GM21381 (cell line): ENCODE results near the gene LTBP4.
"Not testable (repeated sequence)": the region's sequence is repeated elsewhere in the genome, so short reads cannot be mapped to it uniquely, and the experiment has no call there.

Experiments
- ATAC-seq: cut with Tn5 transposase; IDR thresholded peaks from one replicate; pipeline ENCODE4 v1.9.1; 2021; ENCODE audit warnings: mild to moderate bottlenecking, moderate library complexity; ENCODE audit not compliant: unreplicated experiment

Gene LTBP4

DNA sequence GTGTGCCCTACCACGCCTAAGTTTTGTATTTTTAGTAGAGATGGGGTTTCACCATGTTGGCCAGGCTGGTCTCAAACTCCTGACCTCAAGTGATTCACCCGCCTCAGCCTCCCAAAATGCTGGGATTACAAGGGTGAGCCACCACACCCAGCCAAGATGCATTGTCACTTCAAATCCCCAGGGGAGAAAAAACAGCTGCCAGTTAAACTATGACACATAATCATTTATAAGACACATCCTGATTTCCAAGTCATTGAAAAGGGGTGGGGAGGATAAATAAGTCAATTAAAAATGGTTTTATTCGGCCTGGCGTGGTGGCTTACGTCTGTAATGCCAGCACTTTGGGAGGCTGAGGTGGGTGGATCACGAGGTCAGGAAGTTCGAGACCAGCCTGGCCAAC is 54.5 kb downstream of the LTBP4 start:
- ATAC-seq, result not testable (repeated sequence)

DNA sequence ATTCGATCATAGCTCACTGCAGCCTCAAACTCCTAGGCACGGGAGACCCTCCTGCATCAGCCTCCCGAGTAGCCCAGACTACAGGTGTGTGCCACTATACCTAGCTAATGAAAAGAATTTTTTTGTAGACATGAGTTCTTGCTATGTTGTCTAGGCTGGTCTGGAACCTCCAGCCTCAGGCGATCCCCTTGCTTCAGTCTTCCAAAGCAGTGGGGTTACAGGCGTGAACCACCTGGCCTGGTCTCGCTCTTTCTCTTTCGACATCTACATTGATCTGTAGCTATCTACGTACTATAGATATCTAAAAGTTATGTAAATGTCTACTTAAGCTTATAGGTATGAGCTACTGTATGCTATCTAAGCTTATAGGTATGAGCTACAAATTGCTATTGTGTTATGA is 56.9 kb downstream of the LTBP4 start:
- ATAC-seq, result no peak

DNA sequence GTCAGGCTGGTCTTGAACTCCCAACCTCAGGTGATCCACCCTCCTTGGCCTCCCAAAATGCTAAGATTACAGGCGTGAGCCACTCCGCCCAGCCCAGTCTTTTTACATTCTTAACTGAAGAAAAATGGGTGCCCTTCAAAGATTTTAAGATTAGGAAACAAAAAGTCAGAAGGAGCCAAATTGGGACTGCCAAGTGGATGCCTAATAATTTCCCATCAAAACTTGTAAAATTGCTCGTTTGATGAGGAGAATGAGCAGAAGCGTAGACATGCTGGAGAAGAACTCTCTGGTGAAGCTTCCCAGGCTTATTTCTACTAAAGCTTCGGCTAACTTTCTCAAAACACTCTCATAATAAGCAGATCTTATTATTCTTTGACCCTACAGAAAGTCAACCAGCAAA is 57.9 kb downstream of the LTBP4 start:
- ATAC-seq, result no peak

DNA sequence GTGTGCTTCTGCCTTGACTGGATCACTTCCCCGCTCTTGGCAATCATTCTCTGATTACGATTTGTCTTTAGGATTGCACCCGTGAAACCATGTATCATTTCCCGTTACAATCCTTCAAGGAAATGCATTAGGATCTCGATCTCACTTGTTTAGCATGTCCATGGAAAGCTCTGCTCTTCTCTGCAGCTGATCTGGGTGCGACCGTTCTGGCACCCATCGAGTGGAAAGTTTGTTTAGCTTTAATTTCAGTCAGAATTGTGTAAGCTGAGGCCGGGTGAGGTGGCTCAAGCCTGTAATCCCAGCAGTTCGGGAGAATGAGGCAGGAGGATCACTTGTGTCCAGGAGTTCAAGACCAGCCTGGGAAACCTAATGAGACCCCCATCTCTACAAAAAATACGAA is 58.4 kb downstream of the LTBP4 start:
- no peak for ATAC-seq

DNA sequence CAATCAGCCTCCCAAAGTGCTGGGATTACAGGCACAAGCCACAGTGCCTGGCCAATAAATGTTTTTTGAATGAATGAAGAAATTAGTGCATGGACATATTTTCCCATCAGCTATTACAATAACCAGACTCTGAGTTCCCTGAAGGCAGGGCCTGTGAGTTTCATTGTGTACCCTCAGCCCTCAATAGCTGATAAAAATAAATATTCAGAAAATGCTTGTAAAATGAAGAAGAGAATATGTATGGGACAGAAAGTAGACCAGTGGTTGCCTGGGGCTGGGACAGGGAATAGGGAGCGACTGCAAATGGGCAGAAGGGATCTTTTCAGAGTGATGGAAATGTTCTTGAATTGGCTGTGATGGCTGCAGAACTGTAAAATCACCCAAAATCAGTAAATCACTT is 60.4 kb downstream of the LTBP4 start:
- ATAC-seq, result no peak

DNA sequence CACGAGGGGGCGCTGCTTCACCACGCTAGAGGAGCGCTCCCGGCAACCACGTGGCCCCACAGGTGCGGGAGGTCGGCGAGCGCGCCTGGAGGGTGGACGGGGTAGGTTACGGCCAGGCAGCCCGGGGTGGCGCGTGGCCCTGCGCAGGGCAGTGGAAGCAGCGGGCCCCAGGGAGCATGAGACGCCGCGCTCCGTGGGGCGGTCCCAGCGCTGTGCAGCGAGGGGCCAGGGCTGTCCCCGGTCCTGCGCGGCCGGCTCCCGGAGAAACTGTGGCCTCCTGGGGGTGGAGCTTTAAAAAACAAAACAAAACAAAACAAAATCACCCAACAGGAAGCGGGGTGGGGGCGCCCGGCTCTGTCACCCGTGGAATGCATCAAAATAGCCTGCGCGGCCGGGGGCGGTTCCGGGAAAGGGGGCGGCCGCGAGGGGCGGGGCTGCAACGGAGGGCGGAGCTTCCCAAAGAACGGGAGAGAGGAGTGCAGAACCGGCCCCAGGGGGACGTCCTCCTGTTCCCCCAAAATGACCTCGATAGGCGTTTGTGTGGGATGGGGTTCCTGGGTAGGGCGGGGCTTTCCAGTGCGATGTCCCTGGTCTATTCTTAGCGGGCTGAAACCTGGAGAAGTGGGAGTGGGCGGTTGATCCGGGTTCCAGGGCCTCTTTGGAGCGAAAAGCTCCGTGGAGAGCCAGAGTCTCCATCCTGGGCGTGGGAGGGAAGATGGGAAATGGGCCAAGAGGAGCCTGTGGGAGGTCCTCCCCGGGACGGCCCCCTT is 61.9 kb downstream of the LTBP4 start:
- peak; percentile 76 for ATAC-seq

DNA sequence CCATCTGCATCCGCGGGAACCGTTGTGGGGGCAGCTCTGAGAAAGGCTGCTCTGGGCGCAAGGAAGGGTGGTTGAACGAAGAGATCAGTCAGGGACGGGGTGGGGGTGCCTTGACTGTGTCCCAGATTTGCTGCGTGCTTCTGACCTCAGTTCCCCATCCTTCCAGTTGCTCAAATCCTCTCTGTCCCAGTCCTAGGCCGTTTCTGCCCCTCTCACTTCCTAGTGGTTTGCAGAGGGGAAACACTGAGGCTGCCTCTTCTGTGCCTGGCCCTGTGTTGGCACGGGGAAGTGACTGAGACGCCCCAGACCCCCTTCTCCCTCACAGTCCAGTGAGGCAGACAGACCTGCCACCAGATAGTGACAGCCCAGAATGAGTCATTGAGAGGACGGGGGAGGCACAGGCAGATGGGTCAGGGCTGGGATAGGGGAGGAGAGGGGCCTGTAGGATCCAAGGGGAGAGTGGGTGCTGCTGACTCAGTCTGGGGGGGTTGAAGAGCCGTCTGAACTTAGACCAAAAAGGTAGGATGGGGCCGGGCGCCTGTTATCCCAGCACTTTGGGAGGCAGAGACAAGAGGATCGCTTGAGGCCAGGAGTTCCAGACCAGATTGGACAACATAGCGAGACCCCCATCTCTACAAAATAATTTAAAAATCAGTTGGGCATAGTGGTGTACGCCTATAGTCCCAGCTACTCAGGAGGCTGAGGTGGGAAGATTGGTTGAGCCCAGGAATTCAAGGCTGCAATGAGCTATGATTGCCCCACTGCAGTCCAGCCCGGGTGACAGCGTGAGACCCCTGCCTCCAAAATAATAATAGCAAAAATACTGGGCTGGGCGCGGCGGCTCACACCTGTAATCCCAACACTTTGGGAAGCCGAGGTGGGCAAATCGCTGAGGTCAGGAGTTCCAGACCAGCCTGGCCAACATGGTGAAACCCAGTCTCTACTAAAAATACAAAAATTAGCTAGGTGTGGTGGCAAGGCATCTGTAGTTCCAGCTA is 62.8 kb downstream of the LTBP4 start:
- ATAC-seq, result no peak

DNA sequence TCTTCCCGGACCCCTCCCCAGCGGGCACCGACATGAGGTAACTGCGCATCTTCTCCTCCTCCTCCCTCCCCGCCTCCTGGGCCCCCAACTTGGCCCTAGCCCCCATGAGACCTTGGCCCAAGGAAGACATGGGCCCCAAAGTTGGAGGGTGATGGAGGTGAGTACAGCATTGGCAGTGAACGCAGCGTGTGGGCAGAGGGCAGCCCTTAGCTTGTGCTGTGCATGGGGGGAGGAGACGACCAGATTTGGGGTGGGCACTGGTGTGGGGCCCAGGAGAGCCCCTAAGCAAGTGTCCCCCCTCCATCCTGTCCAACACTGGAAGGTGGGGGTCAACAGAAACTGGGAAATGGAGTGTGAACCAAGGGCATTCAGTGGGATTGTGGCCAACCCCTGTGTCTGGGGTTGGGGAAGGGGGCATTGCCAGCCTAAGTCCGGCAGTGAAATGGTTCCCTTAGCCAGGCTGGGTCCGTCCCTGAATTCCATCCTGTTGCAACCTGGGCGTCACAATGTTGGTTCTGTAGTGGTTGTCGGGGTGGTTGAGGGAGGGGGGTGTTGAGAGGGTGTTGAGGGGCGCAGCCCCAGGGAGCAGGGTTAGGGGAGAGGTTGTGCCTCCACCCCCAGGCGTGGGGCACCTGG is 65.8 kb downstream of the LTBP4 start:
- no peak for ATAC-seq

DNA sequence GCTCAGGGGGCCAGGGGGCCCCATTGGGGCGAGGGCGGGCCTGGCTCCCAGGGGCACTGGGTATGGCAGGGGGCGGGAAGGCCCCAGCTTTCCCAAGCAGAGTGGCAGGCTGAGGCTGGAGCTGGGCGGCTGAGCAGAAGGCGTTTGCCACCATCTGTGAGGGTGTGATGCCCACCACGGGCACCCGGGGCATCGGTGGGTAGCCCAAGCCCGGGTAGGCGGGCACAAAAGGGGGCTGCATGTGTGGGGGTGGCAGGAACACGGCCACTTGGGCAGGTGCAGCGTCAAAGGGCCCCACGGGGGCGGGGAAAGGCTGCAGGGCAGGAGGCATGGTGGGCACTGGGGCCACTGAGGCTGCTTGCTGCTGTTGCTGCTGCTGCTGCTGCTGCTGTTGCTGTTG is 66.4 kb downstream of the LTBP4 start:
- no peak for ATAC-seq

DNA sequence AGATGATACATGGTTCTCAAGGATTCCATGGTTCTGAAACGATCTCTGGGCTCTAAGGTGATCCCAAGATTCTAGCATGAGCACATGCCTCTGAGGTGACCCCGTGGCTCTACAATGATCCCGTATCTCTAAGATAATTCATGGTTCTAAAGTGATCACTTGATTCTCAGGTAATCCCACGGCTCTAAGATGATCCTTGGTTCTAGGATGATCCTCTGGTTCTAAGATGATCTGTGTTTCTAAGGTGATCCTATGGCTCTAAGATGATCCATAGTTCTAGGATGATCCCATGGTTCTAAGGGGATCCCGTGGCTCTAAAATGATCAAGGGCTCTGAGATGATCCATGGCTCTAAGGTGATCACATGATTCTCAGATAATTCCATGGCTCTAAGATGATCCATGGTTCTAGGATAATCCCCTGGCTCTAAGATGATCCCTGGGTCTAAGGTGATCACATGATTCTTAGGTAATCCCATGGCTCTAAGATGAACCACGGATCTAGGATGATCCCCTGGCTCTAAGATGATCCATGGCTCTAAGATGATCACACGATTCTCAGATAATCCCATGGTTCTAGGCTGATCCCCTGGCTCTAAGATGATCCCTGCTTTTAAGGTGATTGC is 67.9 kb downstream of the LTBP4 start:
- ATAC-seq, result no peak

DNA sequence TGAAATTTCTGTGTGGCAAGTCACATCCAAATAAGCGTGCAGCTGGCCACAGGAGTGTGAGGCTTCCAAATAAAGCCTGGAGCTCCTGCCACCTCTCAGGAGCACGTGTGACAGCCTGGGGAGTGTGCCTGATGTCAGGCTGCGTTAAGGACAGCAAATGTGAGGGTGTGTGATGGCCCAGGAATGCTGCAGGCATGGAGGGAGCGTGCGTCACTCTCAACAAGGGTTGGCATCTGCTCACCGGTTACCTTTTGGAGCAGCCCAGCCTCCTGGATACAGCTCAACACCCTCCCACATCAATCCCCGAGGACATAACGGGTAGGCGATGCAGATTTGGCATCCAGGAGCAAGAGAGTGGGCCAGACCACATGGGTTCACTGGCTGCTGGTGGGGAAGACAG is 70.2 kb downstream of the LTBP4 start:
- ATAC-seq, result no peak

DNA sequence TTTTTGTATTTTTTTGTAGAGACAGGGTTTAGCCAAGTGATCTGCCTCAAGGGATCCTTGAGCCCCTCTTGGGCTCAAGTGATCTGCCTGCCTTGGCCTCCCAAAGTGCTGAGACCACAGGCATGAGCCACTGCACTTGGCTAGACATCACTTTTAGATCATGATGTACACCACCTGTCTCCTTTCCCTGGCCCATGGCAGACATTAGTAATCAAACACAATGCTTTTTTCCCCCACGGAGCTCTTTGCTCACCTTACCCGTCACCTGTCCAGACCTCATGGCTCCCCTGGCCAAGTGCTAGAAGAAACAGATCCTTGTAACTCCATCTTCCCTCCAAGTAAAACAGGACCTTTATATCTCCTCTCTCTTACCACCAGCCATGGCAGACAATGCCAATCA is 70.9 kb downstream of the LTBP4 start:
- no peak for ATAC-seq

DNA sequence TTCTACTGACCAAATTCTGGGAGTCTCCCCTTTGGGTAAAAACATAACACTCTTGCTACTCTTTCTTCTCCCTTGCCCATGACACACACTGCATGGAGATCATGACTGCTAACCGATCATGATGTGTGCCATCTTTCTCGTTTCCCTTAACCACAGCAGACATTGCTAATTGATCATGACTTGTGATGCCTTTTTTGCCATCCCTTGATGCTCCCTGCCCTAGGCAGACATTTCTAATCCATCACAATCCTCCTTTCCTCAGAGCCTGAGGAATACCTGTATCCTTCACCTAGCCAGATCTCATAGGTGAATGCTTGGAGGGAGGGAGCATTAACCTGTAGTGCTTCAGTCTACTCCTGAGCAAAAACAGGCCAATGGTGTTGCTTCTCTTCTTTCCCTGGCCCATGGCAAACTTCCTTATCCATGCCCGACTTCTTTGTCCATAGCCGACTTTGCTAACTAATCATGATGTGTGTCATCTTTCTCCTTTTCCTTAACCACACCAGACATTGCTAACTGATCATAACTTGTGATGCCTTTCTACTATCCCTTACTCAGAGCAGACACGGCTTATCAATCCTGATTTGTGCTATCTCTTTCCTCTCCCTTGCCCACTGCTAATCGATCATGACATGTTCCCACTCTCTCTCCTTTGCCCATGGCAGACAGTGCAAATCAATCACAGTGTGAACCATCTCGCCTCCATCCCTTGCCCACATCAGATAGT is 71.6 kb downstream of the LTBP4 start:
- no peak for ATAC-seq

DNA sequence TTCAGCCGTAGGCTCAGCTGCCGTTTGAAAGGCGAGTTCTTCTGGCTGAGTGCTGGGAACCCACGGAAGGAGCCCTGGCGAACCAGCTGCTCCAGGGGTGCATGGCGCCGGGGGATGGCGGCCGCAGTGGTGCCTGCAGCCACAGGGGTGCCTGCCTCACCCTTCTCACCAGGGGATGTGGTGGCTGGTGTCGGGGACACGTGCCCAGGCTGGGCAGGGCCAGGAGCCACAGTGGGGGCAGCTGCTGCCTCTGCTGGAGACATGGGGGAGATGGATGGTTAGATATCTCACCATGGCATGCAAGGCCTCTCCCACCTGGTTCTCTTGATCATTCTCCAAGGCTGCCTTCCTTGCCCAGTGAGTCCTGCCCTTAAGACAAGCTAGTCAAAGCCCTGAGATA is 72.2 kb downstream of the LTBP4 start:
- ATAC-seq, result no peak

DNA sequence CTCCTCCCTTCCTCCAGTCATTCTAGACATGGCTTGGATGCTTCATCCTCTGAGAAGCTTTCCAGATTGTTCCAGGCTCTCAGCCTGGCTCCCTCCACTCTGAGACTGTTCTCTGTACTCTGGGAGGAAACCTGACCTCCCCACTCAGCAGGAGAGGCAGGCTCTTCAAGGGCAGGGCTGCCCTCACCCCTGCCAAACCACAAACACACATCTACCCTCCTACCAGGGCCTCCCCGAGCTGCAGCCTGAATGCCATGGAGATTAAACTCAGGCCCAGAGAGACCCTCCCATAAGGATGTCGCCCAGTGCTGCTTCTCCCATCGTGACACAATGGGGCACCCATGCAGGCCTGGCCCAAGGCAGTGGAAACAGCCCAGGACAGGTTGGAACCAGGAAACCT is 73.1 kb downstream of the LTBP4 start:
- no peak for ATAC-seq

DNA sequence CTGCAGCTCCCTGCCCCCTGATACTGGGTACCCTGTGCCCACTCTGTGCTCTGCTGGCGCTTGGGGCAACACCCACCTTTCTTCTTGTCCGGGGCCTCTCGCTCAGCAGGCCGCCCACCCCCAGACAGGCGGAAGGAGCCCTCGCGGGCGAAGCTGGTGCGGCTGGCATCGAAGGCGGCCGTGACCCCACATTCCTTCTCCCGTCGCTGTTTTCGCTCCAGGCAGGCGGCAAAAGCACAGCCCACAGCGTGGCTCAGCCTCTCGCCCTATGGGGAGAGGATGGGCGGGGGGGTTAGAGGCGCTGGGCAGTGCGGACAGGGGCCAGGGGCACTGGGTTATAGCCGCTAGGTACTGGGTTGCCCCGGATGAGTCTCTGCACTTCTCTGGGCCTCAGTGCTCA is 76.0 kb downstream of the LTBP4 start:
- no peak for ATAC-seq
